NT2/D1 (cell line): Measurements from ENCODE around the gene PACS2.

Source experiments
- DNase-seq: peaks from one replicate; pipeline ENCODE4 v3.0.0-alpha.2; 2011; ENCODE audit warnings: low read depth, low spot score
- H3K27me3 ChIP-seq: 2 replicates; pipeline ENCODE4 v1.6.0; 2011; ENCODE audit warnings: mild to moderate bottlenecking; ENCODE audit not compliant: insufficient read length, insufficient read depth
- H3K36me3 ChIP-seq: 2 replicates; pipeline ENCODE4 v1.6.1; 2011; ENCODE audit warnings: mild to moderate bottlenecking, low read length, mixed read lengths; ENCODE audit not compliant: insufficient read depth, insufficient read length
- H3K4me1 ChIP-seq: 2 replicates; pipeline ENCODE4 v1.5.1; 2011; ENCODE audit not compliant: insufficient read depth, insufficient read length
- H3K4me3 ChIP-seq: 2 replicates; pipeline ENCODE4 v1.5.1; 2011; ENCODE audit warnings: low read depth; ENCODE audit not compliant: insufficient read length
- H3K9ac ChIP-seq: 2 replicates; pipeline ENCODE4 v1.6.0; 2011; ENCODE audit warnings: low read depth; ENCODE audit not compliant: insufficient read length
- H3K9me3 ChIP-seq: 2 replicates; pipeline ENCODE4 v1.5.1; 2011; ENCODE audit warnings: mild to moderate bottlenecking, low read length; ENCODE audit not compliant: insufficient read depth
- SUZ12 ChIP-seq: IDR thresholded peaks from 2 replicates; pipeline ENCODE4 v1.6.1; 2011; ENCODE audit not compliant: insufficient read length, insufficient read depth; ENCODE audit errors: extremely low read depth
- YY1 ChIP-seq: IDR thresholded peaks from 2 replicates; pipeline ENCODE4 v1.6.1; 2011; ENCODE audit not compliant: insufficient read length, insufficient read depth
- ZNF274 ChIP-seq: IDR thresholded peaks from 2 replicates; pipeline ENCODE4 v1.6.1; 2011; ENCODE audit warnings: mild to moderate bottlenecking, low read depth, low read length

The PACS2 gene

DNA sequence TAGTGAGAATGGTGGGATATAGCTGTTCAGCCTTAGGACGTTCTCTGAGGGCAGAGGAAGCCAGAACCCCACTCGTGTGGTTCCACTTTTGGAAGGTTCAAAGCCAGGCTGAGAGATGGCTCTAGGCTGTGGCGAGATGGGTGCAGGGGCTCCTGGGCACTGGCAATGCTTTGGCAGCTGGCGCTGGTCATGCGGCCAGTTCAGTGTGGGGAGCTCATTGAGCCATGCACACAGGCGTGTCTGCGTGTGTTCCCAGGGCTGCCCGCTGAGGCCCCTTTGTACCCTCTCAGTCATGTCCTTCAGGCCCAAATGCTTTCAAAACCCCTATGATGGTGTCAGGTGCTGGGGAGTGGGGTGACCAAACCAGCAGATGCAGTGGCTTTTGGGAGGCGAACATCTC, 85.5 kb downstream of the PACS2 start:
- H3K4me1 ChIP-seq, result peaks cover 2% of the 10 kb centered on the region
- no peaks in the 10 kb centered on the region for H3K27me3 ChIP-seq
- H3K36me3 ChIP-seq, result peaks cover 21% of the 10 kb centered on the region
- no peak for TF ChIP-seq YY1
- no peak for TF ChIP-seq ZNF274
- no peak for TF ChIP-seq SUZ12
- DNase-seq, result no peak
- no peak overlapping the region for H3K4me3 ChIP-seq
- peaks cover 29% of the 10 kb centered on the region; the same call in 1 of the 2 replicates for H3K9me3 ChIP-seq
- H3K9ac ChIP-seq, result no peak overlapping the region

- H3K27me3 ChIP-seq, result no peaks in the 10 kb centered on the region
- no peak overlapping the region for H3K9ac ChIP-seq
- peaks cover 2% of the 10 kb centered on the region for H3K4me1 ChIP-seq
- DNase-seq, result no peak
- H3K9me3 ChIP-seq, result peaks cover 29% of the 10 kb centered on the region; the same call in 1 of the 2 replicates
- no peak for TF ChIP-seq ZNF274
- TF ChIP-seq SUZ12, result no peak
- no peak for TF ChIP-seq YY1
- peaks cover 21% of the 10 kb centered on the region for H3K36me3 ChIP-seq
- H3K4me3 ChIP-seq, result no peak overlapping the region
Measured at GRCh38 chr14:105401699-105402098, 87.2 kb downstream of the PACS2 start.

GRCh38 chr14:105408592-105408991, 94.0 kb downstream of the PACS2 start:
- TF ChIP-seq YY1 (no peak), ZNF274 (no peak), SUZ12 (no peak)
- Histone ChIP-seq H3K9me3 (no peaks in the 10 kb centered on the region), H3K27me3 (peaks cover 5% of the 10 kb centered on the region), H3K9ac (no peak overlapping the region), H3K4me1 (peaks cover 8% of the 10 kb centered on the region), H3K36me3 (no peaks in the 10 kb centered on the region), H3K4me3 (no peak overlapping the region)
- no peak for DNase-seq

DNA sequence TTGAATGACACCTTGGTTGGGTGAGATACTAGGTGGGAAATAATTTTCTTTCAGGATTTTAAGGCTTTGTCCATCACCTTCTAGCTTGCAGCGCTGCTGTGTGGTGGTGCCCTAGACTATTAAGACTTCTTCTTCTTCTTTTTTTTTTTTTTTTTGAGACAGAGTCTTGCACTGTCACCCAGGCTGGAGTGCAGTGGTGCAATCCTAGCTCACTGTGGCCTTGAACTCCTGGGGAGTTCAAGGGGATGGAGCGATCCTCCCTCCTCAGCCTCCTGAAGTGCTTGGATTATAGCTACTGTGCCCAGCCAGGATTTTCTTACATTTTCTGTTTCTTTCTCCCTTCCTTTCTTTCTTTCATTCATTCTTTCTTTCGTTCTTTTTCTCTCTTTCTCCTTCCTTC, 94.8 kb downstream of the PACS2 start:
- Histone ChIP-seq H3K9ac (no peak overlapping the region), H3K9me3 (no peaks in the 10 kb centered on the region), H3K4me1 (peaks cover 11% of the 10 kb centered on the region), H3K4me3 (no peak overlapping the region), H3K36me3 (no peaks in the 10 kb centered on the region), H3K27me3 (peaks cover 10% of the 10 kb centered on the region)
- no peak for TF ChIP-seq YY1
- TF ChIP-seq ZNF274, result no peak
- no peak for TF ChIP-seq SUZ12
- no peak for DNase-seq

GRCh38 chr14:105410642-105411016, 96.1 kb downstream of the PACS2 start:
- Histone ChIP-seq H3K4me3 (no peak overlapping the region), H3K27me3 (peaks cover 13% of the 10 kb centered on the region)

DNA sequence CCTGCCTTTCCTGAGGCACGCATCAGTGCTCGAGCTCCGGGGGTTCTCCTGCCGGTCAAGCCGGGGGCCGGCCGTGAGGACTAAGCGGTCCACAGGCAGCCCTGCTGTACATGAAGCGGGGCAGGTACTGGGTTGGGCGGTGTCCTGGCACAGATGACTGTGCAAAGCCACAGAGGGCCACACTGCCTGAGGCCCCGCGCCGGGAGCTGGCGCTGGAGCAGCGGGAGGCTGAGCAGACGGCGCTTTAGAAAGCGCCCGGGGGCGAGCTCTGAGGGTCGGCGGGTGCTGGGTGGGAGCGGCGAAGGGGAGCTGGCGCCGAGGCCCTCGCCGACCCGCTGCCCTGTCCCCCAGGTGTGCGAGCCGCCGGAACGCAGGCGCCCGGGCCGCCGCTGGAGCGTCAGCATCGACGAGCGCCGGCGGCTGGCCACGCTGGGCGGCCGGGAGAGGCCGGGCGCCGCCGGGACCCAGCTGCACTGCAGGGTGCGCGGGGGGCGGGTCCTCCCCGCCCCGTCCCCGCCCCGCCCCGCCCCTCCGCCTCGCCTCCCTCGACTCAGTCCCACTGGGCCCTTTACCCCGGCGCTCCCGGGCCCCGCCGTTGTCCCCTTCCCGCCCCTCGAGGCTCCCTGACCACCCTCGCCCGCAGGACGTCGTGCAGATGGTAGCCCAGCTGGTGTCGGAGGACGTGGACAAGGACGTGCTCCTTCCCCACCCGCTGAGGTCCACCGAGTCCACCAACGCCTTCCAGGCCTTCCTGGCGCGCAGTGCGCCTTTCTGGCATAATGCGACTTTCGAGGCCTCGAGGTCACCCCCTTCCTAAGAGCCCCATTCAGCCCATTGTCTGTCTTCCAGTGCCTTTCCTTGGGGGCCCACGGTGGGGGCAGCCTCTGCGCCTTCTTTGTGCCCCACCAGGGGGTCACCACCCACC, 96.7 kb downstream of the PACS2 start:
- no peak for DNase-seq
- Histone ChIP-seq H3K4me3 (peak overlapping the region; percentile 4), H3K9ac (peak overlapping the region; percentile 42)

More at GRCh38 chr14:105410642-105411016, 96.1 kb downstream of the PACS2 start:
- peaks cover 12% of the 10 kb centered on the region for H3K4me1 ChIP-seq
- peak overlapping the region; percentile 42 for H3K9ac ChIP-seq
- no peak for DNase-seq
- H3K9me3 ChIP-seq, result no peaks in the 10 kb centered on the region
- no peaks in the 10 kb centered on the region for H3K36me3 ChIP-seq
- no peak for TF ChIP-seq SUZ12
- TF ChIP-seq YY1, result no peak
- no peak for TF ChIP-seq ZNF274

DNA sequence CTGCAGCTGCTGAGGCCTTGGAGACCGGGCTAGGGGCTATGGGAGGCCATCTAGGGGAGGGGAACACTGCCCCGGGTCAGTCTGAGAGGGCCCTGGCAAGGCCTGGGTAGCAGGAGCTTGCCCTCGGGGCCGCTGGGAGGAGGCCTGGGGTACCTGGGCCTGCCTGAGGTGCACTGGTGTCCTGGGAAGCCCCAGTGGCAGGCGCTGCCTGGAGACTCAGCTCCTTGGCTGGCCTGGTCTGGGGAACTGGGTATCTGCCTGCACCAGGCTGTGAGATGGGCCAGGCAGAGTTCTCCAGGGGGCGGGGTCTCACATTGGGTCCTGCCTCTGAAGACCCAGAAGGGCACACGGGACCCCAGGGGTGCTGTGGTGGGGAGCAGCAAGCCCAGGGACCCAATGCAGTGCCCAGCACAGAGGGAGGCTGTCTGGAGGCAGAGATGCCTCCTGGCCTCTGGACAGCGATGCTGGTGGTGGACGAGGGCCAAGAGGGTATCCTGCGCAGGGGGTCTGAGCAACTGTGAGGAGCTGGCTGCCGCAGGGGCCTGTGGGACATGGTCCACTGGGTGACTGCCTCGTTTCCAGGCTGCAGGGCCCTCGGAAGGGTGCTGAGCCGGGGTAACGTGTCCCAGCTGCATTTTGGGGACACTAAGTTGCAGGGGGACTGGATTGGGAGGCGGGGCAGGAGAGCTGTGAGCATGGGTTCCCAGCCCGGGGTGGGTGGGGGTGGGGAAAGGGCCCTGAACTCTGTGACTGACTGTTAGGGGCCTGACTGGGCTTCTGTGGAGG, 97.6 kb downstream of the PACS2 start:
- DNase-seq, result no peak
- no peaks in the 10 kb centered on the region for H3K36me3 ChIP-seq
- peaks cover 12% of the 10 kb centered on the region for H3K4me1 ChIP-seq
- H3K9me3 ChIP-seq, result no peaks in the 10 kb centered on the region
- H3K27me3 ChIP-seq, result peaks cover 13% of the 10 kb centered on the region
- TF ChIP-seq YY1 (no peak), ZNF274 (no peak), SUZ12 (no peak)
- H3K9ac ChIP-seq, result no peak overlapping the region
- no peak overlapping the region for H3K4me3 ChIP-seq

More for the DNA sequence above, 96.7 kb downstream of the PACS2 start:
- TF ChIP-seq YY1 (no peak), SUZ12 (no peak), ZNF274 (no peak)
- Histone ChIP-seq H3K27me3 (peaks cover 13% of the 10 kb centered on the region), H3K4me1 (peaks cover 12% of the 10 kb centered on the region), H3K36me3 (no peaks in the 10 kb centered on the region), H3K9me3 (no peaks in the 10 kb centered on the region)
